Vagina (tissue), 2 donors: Measurements from ENCODE around the gene CTCFL.

Experiments used
- CTCF ChIP-seq, 3 experiments: fragments of 450-650 bp in 2 of 3; fragments of 200-600 bp in 1 of 3; sonication (generic) in 1 of 3; IDR thresholded peaks; one replicate each; pipeline ENCODE4 v1.5.1; 2017 to 2019; ENCODE audit warnings: antibody characterized with exemption in 3 of 3, mild to moderate bottlenecking in 2 of 3, moderate library complexity in 2 of 3
- POLR2A ChIP-seq, 2 donors: fragments of 450-650 bp; IDR thresholded peaks; one replicate each; pipeline ENCODE4 v1.6.1; 2017; ENCODE audit warnings: antibody characterized with exemption in 2 of 2, mild to moderate bottlenecking in 2 of 2, moderate library complexity in 2 of 2
- POLR2AphosphoS5 ChIP-seq, 2 donors: sonication (generic); formaldehyde crosslinking; IDR thresholded peaks; one replicate each; pipeline ENCODE4 v1.9.0; 2017; ENCODE audit warnings: antibody characterized with exemption in 2 of 2, mild to moderate bottlenecking in 2 of 2, low read depth in 1 of 2; ENCODE audit not compliant: insufficient read depth in 1 of 2

DNA sequence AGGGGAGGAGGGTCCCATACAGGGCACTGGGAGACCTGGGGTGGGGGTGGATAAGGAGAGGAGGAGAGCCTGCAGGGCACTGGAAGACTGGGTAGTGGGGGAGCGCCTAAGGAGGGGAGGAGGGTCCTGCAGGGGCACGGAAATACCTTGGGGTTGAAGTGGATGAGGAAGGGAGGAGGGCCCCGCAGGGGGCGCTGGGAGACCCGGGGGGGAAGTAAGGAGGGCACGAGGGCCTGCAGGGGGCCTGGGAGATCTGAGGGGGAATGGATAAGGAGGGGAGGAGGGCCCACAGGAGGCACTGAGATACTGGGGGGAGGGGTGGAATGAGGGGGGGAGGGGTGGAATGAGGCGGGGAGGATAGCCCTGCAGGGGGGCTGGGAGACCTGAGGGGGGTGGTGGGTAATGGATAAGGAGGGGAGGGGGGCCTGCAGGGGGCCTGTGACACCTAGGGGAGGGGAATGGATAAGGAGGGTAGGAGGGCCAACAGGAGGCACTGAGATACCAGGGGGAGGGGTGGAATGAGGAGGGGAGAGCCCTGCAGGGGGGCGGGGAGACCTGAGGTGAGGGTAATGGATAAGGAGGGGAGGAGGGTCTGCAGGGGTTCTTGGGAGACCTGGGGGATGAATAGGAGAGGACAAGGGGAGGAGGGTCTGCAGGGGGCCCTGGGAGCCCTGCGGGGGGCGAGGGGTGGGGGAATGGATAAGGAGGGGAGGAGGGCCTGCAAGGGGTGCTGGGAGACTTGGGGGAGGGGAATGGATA lies 567 bp upstream of the CTCFL start:
- no peak for TF ChIP-seq CTCF (IDR thresholded peaks at IDR 0.05)
- TF ChIP-seq POLR2A (IDR thresholded peaks at IDR 0.05), result no peak
- no peak for TF ChIP-seq POLR2AphosphoS5 (IDR thresholded peaks at IDR 0.05; ENCODE audit: insufficient read depth in 1 of 2, low read depth in 1 of 2)
